ENCODE data around the gene C3orf62. TPM values are rescaled to one million over a fixed set of nuclear protein-coding genes. Genes with fewer than 3 reads are reported as not detected.

Gene C3orf62
- polyA plus RNA-seq, 1 experiment, result 2.1 TPM

GRCh38 chr3:49311283-49311682, 34.3 kb upstream of the C3orf62 start:
- Histone ChIP-seq H3K36me3 (ENCODE audit: control insufficient read depth, insufficient read depth, low read length) (peaks cover 14% of the 10 kb centered on the region), H3K4me3 (ENCODE audit: low read depth, low read length) (no peak overlapping the region), H3K27me3 (ENCODE audit: control insufficient read depth, insufficient read depth, low read length) (no peaks in the 10 kb centered on the region)
- ChIA-PET POLR2A (no interaction called here), CTCF (interaction anchor here (1.2 kb wide), 1 partner anchor 9 kb away, joined by 3 read pairs; no protein-coding TSS in a partner anchor)
- TF ChIP-seq, protein P1, sequence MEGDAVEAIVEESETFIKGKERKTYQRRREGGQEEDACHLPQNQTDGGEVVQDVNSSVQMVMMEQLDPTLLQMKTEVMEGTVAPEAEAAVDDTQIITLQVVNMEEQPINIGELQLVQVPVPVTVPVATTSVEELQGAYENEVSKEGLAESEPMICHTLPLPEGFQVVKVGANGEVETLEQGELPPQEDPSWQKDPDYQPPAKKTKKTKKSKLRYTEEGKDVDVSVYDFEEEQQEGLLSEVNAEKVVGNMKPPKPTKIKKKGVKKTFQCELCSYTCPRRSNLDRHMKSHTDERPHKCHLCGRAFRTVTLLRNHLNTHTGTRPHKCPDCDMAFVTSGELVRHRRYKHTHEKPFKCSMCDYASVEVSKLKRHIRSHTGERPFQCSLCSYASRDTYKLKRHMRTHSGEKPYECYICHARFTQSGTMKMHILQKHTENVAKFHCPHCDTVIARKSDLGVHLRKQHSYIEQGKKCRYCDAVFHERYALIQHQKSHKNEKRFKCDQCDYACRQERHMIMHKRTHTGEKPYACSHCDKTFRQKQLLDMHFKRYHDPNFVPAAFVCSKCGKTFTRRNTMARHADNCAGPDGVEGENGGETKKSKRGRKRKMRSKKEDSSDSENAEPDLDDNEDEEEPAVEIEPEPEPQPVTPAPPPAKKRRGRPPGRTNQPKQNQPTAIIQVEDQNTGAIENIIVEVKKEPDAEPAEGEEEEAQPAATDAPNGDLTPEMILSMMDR (IDR thresholded peaks at IDR 0.05; ENCODE audit: insufficient read depth, low read depth, low read length), result no peak
- no peak for DNase-seq (ENCODE audit: low read depth)

DNA sequence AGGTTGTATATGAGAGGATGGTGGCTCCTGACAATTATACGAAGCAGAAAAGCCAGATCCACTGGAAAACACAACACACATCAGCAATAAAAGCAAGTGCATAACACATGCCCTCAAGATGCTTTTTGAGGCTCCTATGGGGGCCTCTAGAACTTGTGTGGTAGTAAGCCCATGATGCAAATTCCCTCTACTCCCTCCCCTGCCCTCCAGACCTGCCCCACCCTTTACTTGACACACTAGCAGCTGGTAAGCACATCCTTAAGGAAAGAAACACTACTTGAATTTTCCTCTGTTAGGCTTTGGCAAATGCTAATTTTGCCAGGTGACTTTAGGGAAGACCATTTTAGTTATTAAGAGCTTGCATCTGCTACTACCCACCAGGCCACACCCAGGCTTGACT, 33.6 kb upstream of the C3orf62 start:
- TF ChIP-seq, protein P1 (IDR thresholded peaks at IDR 0.05; ENCODE audit: insufficient read depth, low read depth, low read length), result no peak
- Histone ChIP-seq H3K36me3 (ENCODE audit: control insufficient read depth, insufficient read depth, low read length) (peaks cover 16% of the 10 kb centered on the region), H3K4me3 (ENCODE audit: low read depth, low read length) (no peak overlapping the region), H3K27me3 (ENCODE audit: control insufficient read depth, insufficient read depth, low read length) (no peaks in the 10 kb centered on the region)
- no peak for DNase-seq (ENCODE audit: low read depth)
- POLR2A ChIA-PET, result no interaction called here
- CTCF ChIA-PET, result interaction anchor here (1.2 kb wide), 1 partner anchor 9 kb away, joined by 3 read pairs; no protein-coding TSS in a partner anchor

GRCh38 chr3:49305608-49306007, 28.6 kb upstream of the C3orf62 start:
- no peak overlapping the region for H3K4me3 ChIP-seq (ENCODE audit: low read depth, low read length)
- H3K27me3 ChIP-seq (ENCODE audit: control insufficient read depth, insufficient read depth, low read length), result no peaks in the 10 kb centered on the region
- H3K36me3 ChIP-seq (ENCODE audit: control insufficient read depth, insufficient read depth, low read length), result peaks cover 15% of the 10 kb centered on the region
- no peak for DNase-seq (ENCODE audit: low read depth)
- POLR2A ChIA-PET, result no interaction called here
- CTCF ChIA-PET, result no interaction called here
- TF ChIP-seq, protein P1 (IDR thresholded peaks at IDR 0.05; ENCODE audit: insufficient read depth, low read depth, low read length), result no peak

GRCh38 chr3:49302613-49303012, 25.6 kb upstream of the C3orf62 start:
- TF ChIP-seq, protein P1 (IDR thresholded peaks at IDR 0.05; ENCODE audit: insufficient read depth, low read depth, low read length), result no peak
- CTCF ChIA-PET, result interaction anchor here (1.0 to 1.2 kb wide), 2 partner anchors 17 to 146 kb away, joined by 4 to 6 read pairs; no protein-coding TSS in a partner anchor
- DNase-seq (ENCODE audit: low read depth), result no peak
- Histone ChIP-seq H3K36me3 (ENCODE audit: control insufficient read depth, insufficient read depth, low read length) (peaks cover 19% of the 10 kb centered on the region), H3K4me3 (ENCODE audit: low read depth, low read length) (no peak overlapping the region), H3K27me3 (ENCODE audit: control insufficient read depth, insufficient read depth, low read length) (no peaks in the 10 kb centered on the region)
- POLR2A ChIA-PET, result no interaction called here

DNA sequence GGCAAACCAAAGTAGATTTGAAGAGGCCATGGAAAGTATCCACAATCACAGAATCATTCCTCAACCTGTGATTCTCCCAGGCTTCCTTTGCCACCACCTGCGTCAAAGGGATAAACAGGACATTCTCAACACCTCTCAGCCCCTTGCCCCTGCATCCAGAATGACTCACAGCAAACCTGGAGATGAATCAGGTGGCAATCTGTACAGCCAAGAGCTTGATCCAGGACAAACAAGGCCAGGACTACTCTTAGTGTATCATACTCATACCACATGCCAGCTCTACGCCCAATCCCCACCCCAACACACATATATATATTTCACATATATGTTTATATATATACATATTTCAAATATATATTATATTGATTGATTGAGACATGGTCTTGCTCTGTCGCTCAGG, 23.6 kb upstream of the C3orf62 start:
- TF ChIP-seq, protein P1 (IDR thresholded peaks at IDR 0.05; ENCODE audit: insufficient read depth, low read depth, low read length), result no peak
- Histone ChIP-seq H3K4me3 (ENCODE audit: low read depth, low read length) (no peak overlapping the region), H3K36me3 (ENCODE audit: control insufficient read depth, insufficient read depth, low read length) (peaks cover 22% of the 10 kb centered on the region), H3K27me3 (ENCODE audit: control insufficient read depth, insufficient read depth, low read length) (no peaks in the 10 kb centered on the region)
- ChIA-PET CTCF (no interaction called here), POLR2A (no interaction called here)
- no peak for DNase-seq (ENCODE audit: low read depth)

Data from BJ (cell line).